ENCODE data around the gene SGMS2.
A peak's percentile ranks its signal among the peaks of the same experiment; 100 is the strongest.

SGMS2 gene

GRCh38 chr4:107824350-107825071 is at the start of gene SGMS2:
Gene SGMS2 (plus strand): TSS chr4:107824932. CDS start chr4:107895554, 70,622 bp downstream.
- no peaks in the 10 kb centered on the region for H3K9me3 ChIP-seq (ENCODE audit: insufficient read depth, low read depth, low read length)
- no peaks in the 10 kb centered on the region for H3K4me1 ChIP-seq (ENCODE audit: insufficient read depth, low read length)
- no peaks in the 10 kb centered on the region for H3K36me3 ChIP-seq (ENCODE audit: insufficient read depth, low read depth, low read length)
- peak within 1 kb of the TSS; percentile 17; the same call in 1 of the 2 replicates for H3K9ac ChIP-seq (ENCODE audit: low read depth, low read length)
- H3K4me3 ChIP-seq (ENCODE audit: low read length) = peak within 1 kb of the TSS; percentile 74
- H3K27ac ChIP-seq (ENCODE audit: low read length) = no peak within 1 kb of the TSS
- peaks cover 95% of the 10 kb centered on the region for H3K27me3 ChIP-seq (ENCODE audit: insufficient read depth, low read length)

GRCh38 chr4:107777890-107778289 is 46.8 kb upstream of the SGMS2 start:
- Histone ChIP-seq H3K27me3 (ENCODE audit: insufficient read depth, low read length) (no peaks in the 10 kb centered on the region), H3K9ac (ENCODE audit: low read depth, low read length) (no peak overlapping the region), H3K36me3 (ENCODE audit: insufficient read depth, low read depth, low read length) (no peaks in the 10 kb centered on the region), H3K27ac (ENCODE audit: low read length) (no peak overlapping the region), H3K9me3 (ENCODE audit: insufficient read depth, low read depth, low read length) (peaks cover 25% of the 10 kb centered on the region; the same call in 1 of the 2 replicates), H3K4me1 (ENCODE audit: insufficient read depth, low read length) (no peaks in the 10 kb centered on the region), H3K4me3 (ENCODE audit: low read length) (no peak overlapping the region)

- no peaks in the 10 kb centered on the region for H3K36me3 ChIP-seq (ENCODE audit: insufficient read depth, low read depth, low read length)
- no peaks in the 10 kb centered on the region for H3K27me3 ChIP-seq (ENCODE audit: insufficient read depth, low read length)
- H3K27ac ChIP-seq (ENCODE audit: low read length) = no peak overlapping the region
- no peak overlapping the region for H3K9ac ChIP-seq (ENCODE audit: low read depth, low read length)
- no peak overlapping the region for H3K4me3 ChIP-seq (ENCODE audit: low read length)
- no peaks in the 10 kb centered on the region for H3K4me1 ChIP-seq (ENCODE audit: insufficient read depth, low read length)
- peaks cover 22% of the 10 kb centered on the region; the same call in 1 of the 2 replicates for H3K9me3 ChIP-seq (ENCODE audit: insufficient read depth, low read depth, low read length)
Observed at GRCh38 chr4:107778784-107779530, 45.8 kb upstream of the SGMS2 start.

GRCh38 chr4:107780665-107781064 is 44.1 kb upstream of the SGMS2 start:
- Histone ChIP-seq H3K9ac (ENCODE audit: low read depth, low read length) (no peak overlapping the region), H3K4me3 (ENCODE audit: low read length) (no peak overlapping the region), H3K9me3 (ENCODE audit: insufficient read depth, low read depth, low read length) (peaks cover 19% of the 10 kb centered on the region; the same call in 1 of the 2 replicates), H3K27ac (ENCODE audit: low read length) (no peak overlapping the region), H3K4me1 (ENCODE audit: insufficient read depth, low read length) (no peaks in the 10 kb centered on the region), H3K36me3 (ENCODE audit: insufficient read depth, low read depth, low read length) (no peaks in the 10 kb centered on the region), H3K27me3 (ENCODE audit: insufficient read depth, low read length) (no peaks in the 10 kb centered on the region)

GRCh38 chr4:107791902-107792301 is 32.8 kb upstream of the SGMS2 start:
- H3K36me3 ChIP-seq (ENCODE audit: insufficient read depth, low read depth, low read length) = no peaks in the 10 kb centered on the region
- no peaks in the 10 kb centered on the region for H3K27me3 ChIP-seq (ENCODE audit: insufficient read depth, low read length)
- H3K9ac ChIP-seq (ENCODE audit: low read depth, low read length) = no peak overlapping the region
- no peaks in the 10 kb centered on the region for H3K4me1 ChIP-seq (ENCODE audit: insufficient read depth, low read length)
- no peak overlapping the region for H3K27ac ChIP-seq (ENCODE audit: low read length)
- no peak overlapping the region for H3K4me3 ChIP-seq (ENCODE audit: low read length)
- H3K9me3 ChIP-seq (ENCODE audit: insufficient read depth, low read depth, low read length) = peaks cover 17% of the 10 kb centered on the region

- Histone ChIP-seq H3K27ac (ENCODE audit: low read length) (no peak overlapping the region), H3K36me3 (ENCODE audit: insufficient read depth, low read depth, low read length) (no peaks in the 10 kb centered on the region), H3K9me3 (ENCODE audit: insufficient read depth, low read depth, low read length) (peaks cover 9% of the 10 kb centered on the region), H3K4me3 (ENCODE audit: low read length) (no peak overlapping the region), H3K27me3 (ENCODE audit: insufficient read depth, low read length) (no peaks in the 10 kb centered on the region), H3K9ac (ENCODE audit: low read depth, low read length) (no peak overlapping the region), H3K4me1 (ENCODE audit: insufficient read depth, low read length) (no peaks in the 10 kb centered on the region)
Observed at GRCh38 chr4:107792711-107793110, 32.0 kb upstream of the SGMS2 start.

GRCh38 chr4:107793996-107794395 is 30.7 kb upstream of the SGMS2 start:
- H3K4me1 ChIP-seq (ENCODE audit: insufficient read depth, low read length) = no peaks in the 10 kb centered on the region
- H3K27ac ChIP-seq (ENCODE audit: low read length) = no peak overlapping the region
- no peak overlapping the region for H3K4me3 ChIP-seq (ENCODE audit: low read length)
- H3K9ac ChIP-seq (ENCODE audit: low read depth, low read length) = no peak overlapping the region
- no peaks in the 10 kb centered on the region for H3K9me3 ChIP-seq (ENCODE audit: insufficient read depth, low read depth, low read length)
- no peaks in the 10 kb centered on the region for H3K27me3 ChIP-seq (ENCODE audit: insufficient read depth, low read length)
- H3K36me3 ChIP-seq (ENCODE audit: insufficient read depth, low read depth, low read length) = no peaks in the 10 kb centered on the region

- no peak overlapping the region for H3K9ac ChIP-seq (ENCODE audit: low read depth, low read length)
- H3K27me3 ChIP-seq (ENCODE audit: insufficient read depth, low read length) = no peaks in the 10 kb centered on the region
- no peaks in the 10 kb centered on the region for H3K4me1 ChIP-seq (ENCODE audit: insufficient read depth, low read length)
- H3K27ac ChIP-seq (ENCODE audit: low read length) = no peak overlapping the region
- no peaks in the 10 kb centered on the region for H3K36me3 ChIP-seq (ENCODE audit: insufficient read depth, low read depth, low read length)
- H3K9me3 ChIP-seq (ENCODE audit: insufficient read depth, low read depth, low read length) = no peaks in the 10 kb centered on the region
- H3K4me3 ChIP-seq (ENCODE audit: low read length) = no peak overlapping the region
Observed at GRCh38 chr4:107799669-107800450, 24.9 kb upstream of the SGMS2 start.

GRCh38 chr4:107800706-107801105 is 24.0 kb upstream of the SGMS2 start:
- H3K27ac ChIP-seq (ENCODE audit: low read length) = no peak overlapping the region
- no peaks in the 10 kb centered on the region for H3K9me3 ChIP-seq (ENCODE audit: insufficient read depth, low read depth, low read length)
- H3K4me1 ChIP-seq (ENCODE audit: insufficient read depth, low read length) = no peaks in the 10 kb centered on the region
- no peaks in the 10 kb centered on the region for H3K27me3 ChIP-seq (ENCODE audit: insufficient read depth, low read length)
- H3K36me3 ChIP-seq (ENCODE audit: insufficient read depth, low read depth, low read length) = no peaks in the 10 kb centered on the region
- H3K9ac ChIP-seq (ENCODE audit: low read depth, low read length) = no peak overlapping the region
- H3K4me3 ChIP-seq (ENCODE audit: low read length) = no peak overlapping the region

- Histone ChIP-seq H3K9ac (ENCODE audit: low read depth, low read length) (no peak overlapping the region), H3K4me1 (ENCODE audit: insufficient read depth, low read length) (no peaks in the 10 kb centered on the region), H3K27ac (ENCODE audit: low read length) (no peak overlapping the region), H3K4me3 (ENCODE audit: low read length) (no peak overlapping the region), H3K9me3 (ENCODE audit: insufficient read depth, low read depth, low read length) (no peaks in the 10 kb centered on the region), H3K36me3 (ENCODE audit: insufficient read depth, low read depth, low read length) (no peaks in the 10 kb centered on the region), H3K27me3 (ENCODE audit: insufficient read depth, low read length) (no peaks in the 10 kb centered on the region)
Observed at GRCh38 chr4:107801766-107802211, 22.9 kb upstream of the SGMS2 start.

GRCh38 chr4:107804956-107805355 is 19.8 kb upstream of the SGMS2 start:
- no peak overlapping the region for H3K9ac ChIP-seq (ENCODE audit: low read depth, low read length)
- H3K36me3 ChIP-seq (ENCODE audit: insufficient read depth, low read depth, low read length) = no peaks in the 10 kb centered on the region
- H3K27me3 ChIP-seq (ENCODE audit: insufficient read depth, low read length) = no peaks in the 10 kb centered on the region
- no peaks in the 10 kb centered on the region for H3K9me3 ChIP-seq (ENCODE audit: insufficient read depth, low read depth, low read length)
- no peak overlapping the region for H3K4me3 ChIP-seq (ENCODE audit: low read length)
- no peak overlapping the region for H3K27ac ChIP-seq (ENCODE audit: low read length)
- no peaks in the 10 kb centered on the region for H3K4me1 ChIP-seq (ENCODE audit: insufficient read depth, low read length)
